Body of pancreas (tissue), 4 donors: ENCODE data around the gene NCOA1.

Source experiments
- POLR2A ChIP-seq, 3 donors: fragments of 450-650 bp; IDR thresholded peaks; one replicate each; pipeline ENCODE4 v1.6.1; 2016; ENCODE audit warnings: antibody characterized with exemption in 3 of 3, mild to moderate bottlenecking in 2 of 3
- TF ChIP-seq, protein P1 (sequence below), 7 experiments: fragments of 450-650 bp in 4 of 7; fragments of 200-600 bp in 3 of 7; sonication (generic) in 3 of 7; IDR thresholded peaks; one replicate each; pipeline ENCODE4 v1.5.1; 2016 to 2019; ENCODE audit warnings: antibody characterized with exemption in 7 of 7

DNA sequence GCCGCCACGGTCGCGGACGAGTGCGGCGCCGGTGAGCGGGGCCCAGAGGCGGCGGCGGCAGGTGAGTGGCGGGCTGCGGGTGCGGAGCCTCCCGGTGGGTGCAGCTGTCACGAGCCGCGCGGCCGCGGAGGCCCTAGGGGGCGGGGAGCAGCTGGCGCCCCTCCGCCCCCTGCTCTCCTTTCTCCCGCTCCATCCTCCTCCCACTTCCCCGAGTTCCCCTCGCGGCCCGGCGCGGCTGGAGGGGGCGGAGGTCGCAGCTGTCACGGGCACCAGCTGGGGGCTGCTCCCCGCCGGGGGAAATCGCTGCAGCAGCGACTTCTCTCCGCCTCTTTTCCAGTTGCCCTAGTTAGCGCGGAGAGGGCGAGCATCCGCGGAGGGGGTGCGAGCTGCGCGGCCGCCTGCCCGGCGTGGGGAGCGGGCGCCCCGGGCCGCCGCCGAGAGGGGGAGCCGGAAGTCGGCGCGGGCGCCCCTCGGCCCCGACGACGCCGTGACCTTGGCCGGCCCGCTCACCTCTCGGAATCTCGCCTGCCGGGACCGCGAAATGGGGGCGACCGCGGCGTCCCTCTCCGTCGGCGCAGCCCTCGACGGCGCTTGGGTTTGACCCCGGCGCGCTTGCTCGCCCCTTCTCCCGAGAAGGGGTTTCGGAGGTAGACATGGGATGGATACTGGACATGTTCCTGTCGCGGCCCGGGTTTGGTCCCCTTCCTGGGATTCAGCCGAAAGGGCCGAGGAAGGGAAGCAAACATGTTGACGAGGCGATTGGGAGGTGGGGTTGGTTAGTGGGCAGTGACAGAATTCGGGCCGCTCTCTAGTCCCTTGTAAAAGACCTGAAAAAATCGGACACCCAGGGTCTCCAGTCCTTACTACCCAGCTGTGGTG, 727 bp downstream of the NCOA1 start:
- TF ChIP-seq, protein P1, sequence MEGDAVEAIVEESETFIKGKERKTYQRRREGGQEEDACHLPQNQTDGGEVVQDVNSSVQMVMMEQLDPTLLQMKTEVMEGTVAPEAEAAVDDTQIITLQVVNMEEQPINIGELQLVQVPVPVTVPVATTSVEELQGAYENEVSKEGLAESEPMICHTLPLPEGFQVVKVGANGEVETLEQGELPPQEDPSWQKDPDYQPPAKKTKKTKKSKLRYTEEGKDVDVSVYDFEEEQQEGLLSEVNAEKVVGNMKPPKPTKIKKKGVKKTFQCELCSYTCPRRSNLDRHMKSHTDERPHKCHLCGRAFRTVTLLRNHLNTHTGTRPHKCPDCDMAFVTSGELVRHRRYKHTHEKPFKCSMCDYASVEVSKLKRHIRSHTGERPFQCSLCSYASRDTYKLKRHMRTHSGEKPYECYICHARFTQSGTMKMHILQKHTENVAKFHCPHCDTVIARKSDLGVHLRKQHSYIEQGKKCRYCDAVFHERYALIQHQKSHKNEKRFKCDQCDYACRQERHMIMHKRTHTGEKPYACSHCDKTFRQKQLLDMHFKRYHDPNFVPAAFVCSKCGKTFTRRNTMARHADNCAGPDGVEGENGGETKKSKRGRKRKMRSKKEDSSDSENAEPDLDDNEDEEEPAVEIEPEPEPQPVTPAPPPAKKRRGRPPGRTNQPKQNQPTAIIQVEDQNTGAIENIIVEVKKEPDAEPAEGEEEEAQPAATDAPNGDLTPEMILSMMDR (IDR thresholded peaks at IDR 0.05) = no peak
- TF ChIP-seq POLR2A (IDR thresholded peaks at IDR 0.05) = no peak
